Ovary (tissue), 3 donors: ENCODE results near the gene ESRP2.

Source experiments
- EP300 ChIP-seq: sonication (generic); formaldehyde crosslinking; IDR thresholded peaks from one replicate; pipeline ENCODE4 v1.6.1; 2017; ENCODE audit warnings: antibody characterized with exemption
- POLR2A ChIP-seq: fragments of 450-650 bp; IDR thresholded peaks from one replicate; pipeline ENCODE4 v1.6.1; 2017; ENCODE audit warnings: antibody characterized with exemption, mild to moderate bottlenecking, moderate library complexity
- TF ChIP-seq, protein P1 (sequence below), 3 donors: fragments of 450-650 bp in 2 of 3; fragments of 200-600 bp in 1 of 3; IDR thresholded peaks; one replicate each; pipeline versions ENCODE4 v1.5.1 to v1.8.0; 2016 to 2022; ENCODE audit warnings: antibody characterized with exemption in 3 of 3, mild to moderate bottlenecking in 1 of 3
- donor health status: DM: no; HTN: no; CAD: no.

DNA sequence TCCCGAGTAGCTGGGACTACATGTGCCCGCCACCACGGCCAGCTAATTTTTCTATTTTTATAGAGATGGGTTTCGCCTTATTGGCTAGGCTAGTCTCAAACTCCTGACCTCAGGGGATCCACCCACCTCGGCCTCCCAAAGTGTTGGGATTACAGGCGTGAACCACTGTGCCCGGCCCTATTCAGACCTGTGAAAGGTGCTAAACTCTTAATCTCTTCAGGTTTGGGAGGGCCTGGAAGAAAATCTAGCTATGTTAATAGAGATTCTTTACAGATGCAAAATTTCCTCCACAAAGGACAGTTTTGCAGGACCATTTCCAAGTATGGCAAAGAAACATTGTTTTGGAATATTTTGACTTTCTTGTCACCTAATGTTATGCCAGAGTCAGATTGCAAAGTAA is 6.2 kb upstream of the ESRP2 start:
- TF ChIP-seq, protein P1, sequence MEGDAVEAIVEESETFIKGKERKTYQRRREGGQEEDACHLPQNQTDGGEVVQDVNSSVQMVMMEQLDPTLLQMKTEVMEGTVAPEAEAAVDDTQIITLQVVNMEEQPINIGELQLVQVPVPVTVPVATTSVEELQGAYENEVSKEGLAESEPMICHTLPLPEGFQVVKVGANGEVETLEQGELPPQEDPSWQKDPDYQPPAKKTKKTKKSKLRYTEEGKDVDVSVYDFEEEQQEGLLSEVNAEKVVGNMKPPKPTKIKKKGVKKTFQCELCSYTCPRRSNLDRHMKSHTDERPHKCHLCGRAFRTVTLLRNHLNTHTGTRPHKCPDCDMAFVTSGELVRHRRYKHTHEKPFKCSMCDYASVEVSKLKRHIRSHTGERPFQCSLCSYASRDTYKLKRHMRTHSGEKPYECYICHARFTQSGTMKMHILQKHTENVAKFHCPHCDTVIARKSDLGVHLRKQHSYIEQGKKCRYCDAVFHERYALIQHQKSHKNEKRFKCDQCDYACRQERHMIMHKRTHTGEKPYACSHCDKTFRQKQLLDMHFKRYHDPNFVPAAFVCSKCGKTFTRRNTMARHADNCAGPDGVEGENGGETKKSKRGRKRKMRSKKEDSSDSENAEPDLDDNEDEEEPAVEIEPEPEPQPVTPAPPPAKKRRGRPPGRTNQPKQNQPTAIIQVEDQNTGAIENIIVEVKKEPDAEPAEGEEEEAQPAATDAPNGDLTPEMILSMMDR (IDR thresholded peaks at IDR 0.05), result no peak
- TF ChIP-seq EP300 (no peak), POLR2A (no peak)
